ENCODE results near the gene ST3GAL5. TPM values are rescaled to one million over a fixed set of nuclear protein-coding genes. Genes with fewer than 3 reads are reported as not detected.

Gene ST3GAL5
- total RNA-seq, 4 donors from 2014 or later = 3.0 to 20.2 (median 13.6) TPM

DNA sequence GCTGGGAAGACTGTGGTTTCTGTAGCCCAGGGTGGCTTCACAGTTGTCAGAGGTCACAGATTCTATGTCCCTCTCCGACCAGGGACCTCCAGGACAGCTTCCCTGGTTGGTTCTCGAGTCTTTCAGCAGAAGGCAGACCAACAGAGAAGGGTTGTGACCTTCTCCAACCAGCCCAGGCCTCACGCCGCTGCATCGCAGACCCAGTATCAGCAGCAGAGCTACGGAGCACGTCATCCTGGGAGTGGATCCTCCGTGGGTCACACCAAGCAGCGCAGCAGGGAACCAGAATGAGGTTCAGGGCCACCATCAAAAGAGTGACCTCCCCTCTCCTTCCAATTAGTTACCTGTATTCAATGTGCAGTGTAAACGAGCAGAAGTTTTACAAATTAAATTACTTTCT, 49.3 kb downstream of the ST3GAL5 start:
- DNase-seq = no peak
- Histone ChIP-seq H3K9me3 (no peaks in the 10 kb centered on the region), H3K27ac (no peak overlapping the region), H3K4me1 (no peaks in the 10 kb centered on the region), H3K4me3 (no peak overlapping the region), H3K27me3 (no peaks in the 10 kb centered on the region), H3K36me3 (peaks cover 0 to 10% (median 0%) of the 10 kb centered on the region in 4 donors)
- WGBS, 2 donors (ENCODE audit: low coverage in 1 of 2) = 89 to 91% methylated on average over 1 to 10 of the region's 10 CpGs
- intact Hi-C loops (cut with DNase I; ENCODE audit: low total_unique reads) = no loop called here
- in situ Hi-C loops (cut with MboI; ENCODE audit: low pct_ligation_motif_present in 1 of 4, low pct_unique_long_range_greater_than_20kb in 1 of 4, low sequenced_read_pairs in 3 of 4) = loop anchor here in 1 of 4 donors (10.0 kb wide), 1 partner anchor 235 kb away; no protein-coding TSS in a partner anchor
- TF ChIP-seq POLR2A (IDR thresholded peaks at IDR 0.05) (no peak), CTCF (IDR thresholded peaks at IDR 0.05) (no peak), POLR2AphosphoS5 (IDR thresholded peaks at IDR 0.05) (no peak), EP300 (IDR thresholded peaks at IDR 0.05; ENCODE audit: low read depth) (no peak)

GRCh38 chr2:85838641-85839040, 50.1 kb downstream of the ST3GAL5 start:
- intact Hi-C loops (cut with DNase I; ENCODE audit: low total_unique reads) = no loop called here

GRCh38 chr2:85838181-85838580, 50.6 kb downstream of the ST3GAL5 start:
- in situ Hi-C loops (cut with MboI; ENCODE audit: low pct_ligation_motif_present in 1 of 4, low pct_unique_long_range_greater_than_20kb in 1 of 4, low sequenced_read_pairs in 3 of 4) (loop anchor here in 1 of 4 donors (10.0 kb wide), 1 partner anchor 237 kb away; no protein-coding TSS in a partner anchor), intact Hi-C loops (cut with DNase I; ENCODE audit: low total_unique reads) (no loop called here)
- Histone ChIP-seq H3K9me3 (no peaks in the 10 kb centered on the region), H3K27me3 (no peaks in the 10 kb centered on the region), H3K36me3 (no peaks in the 10 kb centered on the region), H3K4me3 (no peak overlapping the region), H3K27ac (no peak overlapping the region), H3K4me1 (no peaks in the 10 kb centered on the region)
- DNase-seq = no peak
- 80 to 82% methylated on average over 1 to 4 of the region's 4 CpGs for WGBS, 2 donors (ENCODE audit: low coverage in 1 of 2)
- TF ChIP-seq CTCF (IDR thresholded peaks at IDR 0.05) (no peak), POLR2AphosphoS5 (IDR thresholded peaks at IDR 0.05) (no peak), EP300 (IDR thresholded peaks at IDR 0.05; ENCODE audit: low read depth) (no peak), POLR2A (IDR thresholded peaks at IDR 0.05) (no peak)

More at GRCh38 chr2:85838641-85839040, 50.1 kb downstream of the ST3GAL5 start:
- Histone ChIP-seq H3K27ac (no peak overlapping the region), H3K4me3 (no peak overlapping the region), H3K27me3 (no peaks in the 10 kb centered on the region), H3K4me1 (no peaks in the 10 kb centered on the region), H3K36me3 (peaks cover 0 to 2% (median 0%) of the 10 kb centered on the region in 4 donors), H3K9me3 (no peaks in the 10 kb centered on the region)
- in situ Hi-C loops (cut with MboI; ENCODE audit: low pct_ligation_motif_present in 1 of 4, low pct_unique_long_range_greater_than_20kb in 1 of 4, low sequenced_read_pairs in 3 of 4) = loop anchor here in 1 of 4 donors (10.0 kb wide), 1 partner anchor 236 kb away; no protein-coding TSS in a partner anchor
- 80 to 86% methylated on average over 1 to 6 of the region's 6 CpGs for WGBS, 2 donors (ENCODE audit: low coverage in 1 of 2)
- TF ChIP-seq EP300 (IDR thresholded peaks at IDR 0.05; ENCODE audit: low read depth) (no peak), POLR2A (IDR thresholded peaks at IDR 0.05) (no peak), POLR2AphosphoS5 (IDR thresholded peaks at IDR 0.05) (no peak)
- DNase-seq = no peak

- DNase-seq = no peak
- H3K4me3 ChIP-seq = no peak overlapping the region
- no peaks in the 10 kb centered on the region for H3K27me3 ChIP-seq
- no peaks in the 10 kb centered on the region for H3K4me1 ChIP-seq
- in situ Hi-C loops (cut with MboI; ENCODE audit: low pct_ligation_motif_present in 1 of 4, low pct_unique_long_range_greater_than_20kb in 1 of 4, low sequenced_read_pairs in 3 of 4) = loop anchor here in 1 of 4 donors (10.0 kb wide), 1 partner anchor 240 kb away; no protein-coding TSS in a partner anchor
- H3K36me3 ChIP-seq = no peaks in the 10 kb centered on the region
- intact Hi-C loops (cut with DNase I; ENCODE audit: low total_unique reads) = no loop called here
- H3K27ac ChIP-seq = no peak overlapping the region
- no peak for TF ChIP-seq EP300 (IDR thresholded peaks at IDR 0.05; ENCODE audit: low read depth)
- TF ChIP-seq POLR2AphosphoS5 (IDR thresholded peaks at IDR 0.05) = no peak
- TF ChIP-seq CTCF (IDR thresholded peaks at IDR 0.05) = no peak
- no peak for TF ChIP-seq POLR2A (IDR thresholded peaks at IDR 0.05)
- H3K9me3 ChIP-seq = no peaks in the 10 kb centered on the region
These were observed 54.3 kb downstream of the ST3GAL5 start for GRCh38 chr2:85834466-85834865.

DNA sequence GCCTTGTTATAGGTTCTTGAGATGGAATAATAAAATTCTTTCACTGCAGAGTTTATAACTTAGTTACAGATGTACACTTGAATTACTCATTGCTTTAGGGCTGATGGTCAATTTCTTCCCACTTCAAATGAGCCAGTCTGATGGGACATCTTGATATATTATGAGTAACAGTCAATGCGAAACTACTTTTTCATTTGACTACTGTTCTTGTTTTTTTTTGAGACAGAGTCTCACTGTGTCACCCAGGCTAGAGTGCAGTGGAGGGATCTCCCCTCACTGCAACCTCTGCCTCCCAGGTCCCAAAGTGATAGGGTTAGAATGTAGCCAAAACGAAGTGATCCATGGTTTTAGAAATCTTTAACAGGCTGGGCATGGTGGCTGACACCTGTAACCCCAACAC, 57.1 kb downstream of the ST3GAL5 start:
- peaks cover 0 to 8% (median 1%) of the 10 kb centered on the region in 4 donors for H3K4me1 ChIP-seq
- H3K4me3 ChIP-seq = no peak overlapping the region
- intact Hi-C loops (cut with DNase I; ENCODE audit: low total_unique reads) = no loop called here
- TF ChIP-seq POLR2A (IDR thresholded peaks at IDR 0.05) = no peak
- no peak for TF ChIP-seq POLR2AphosphoS5 (IDR thresholded peaks at IDR 0.05)
- TF ChIP-seq EP300 (IDR thresholded peaks at IDR 0.05; ENCODE audit: low read depth) = no peak
- no peak for TF ChIP-seq CTCF (IDR thresholded peaks at IDR 0.05)
- DNase-seq = no peak
- whole genome bisulfite sequencing, 2 donors (ENCODE audit: low coverage in 1 of 2) = 83% methylated on average over 1 to 2 of the region's 2 CpGs
- no peaks in the 10 kb centered on the region for H3K36me3 ChIP-seq
- H3K27ac ChIP-seq = no peak overlapping the region
- in situ Hi-C loops (cut with MboI; ENCODE audit: low pct_ligation_motif_present in 1 of 4, low pct_unique_long_range_greater_than_20kb in 1 of 4, low sequenced_read_pairs in 3 of 4) = loop anchor here in 1 of 4 donors (10.0 kb wide), 1 partner anchor 243 kb away; no protein-coding TSS in a partner anchor
- no peaks in the 10 kb centered on the region for H3K9me3 ChIP-seq
- H3K27me3 ChIP-seq = no peaks in the 10 kb centered on the region
